RWPE2 (cell line): ENCODE data around the gene CUL5.
A peak's percentile ranks its signal among the peaks of the same experiment; 100 is the strongest.

Experiments used
- ATAC-seq: fragments of 200-7000 bp; cut with Tn5 transposase; 3 replicates; pipeline ENCODE4 v1.9.1; 2021; ENCODE audit warnings: low read depth
- DNase-seq: peaks from one replicate; pipeline ENCODE4 v3.0.0-alpha.2; 2020; ENCODE audit warnings: low spot score
- H3K27ac ChIP-seq: fragments of 450-650 bp; 2 replicates; pipeline ENCODE4 v1.5.1; 2017; ENCODE audit warnings: mild to moderate bottlenecking; ENCODE audit not compliant: poor library complexity, severe bottlenecking
- H3K27me3 ChIP-seq: fragments of 250-450 bp; sonication (Bioruptor Pico); 2 replicates; pipeline ENCODE4 v1.5.1; 2021; ENCODE audit warnings: mild to moderate bottlenecking, moderate library complexity; ENCODE audit not compliant: insufficient read depth, poor library complexity, severe bottlenecking
- H3K36me3 ChIP-seq: fragments of 250-450 bp; sonication (Bioruptor Pico); 2 replicates; pipeline ENCODE4 v1.5.1; 2020; ENCODE audit warnings: low read depth, mild to moderate bottlenecking, moderate library complexity
- H3K4me1 ChIP-seq: fragments of 250-450 bp; sonication (Bioruptor Pico); 2 replicates; pipeline ENCODE4 v1.5.1; 2021; ENCODE audit warnings: mild to moderate bottlenecking, moderate library complexity; ENCODE audit not compliant: insufficient read depth, poor library complexity, severe bottlenecking
- H3K4me3 ChIP-seq: fragments of 250-450 bp; sonication (Bioruptor Pico); 2 replicates; pipeline ENCODE4 v1.5.1; 2021; ENCODE audit warnings: mild to moderate bottlenecking, moderate library complexity; ENCODE audit not compliant: severe bottlenecking
- H3K9me3 ChIP-seq: fragments of 250-450 bp; sonication (Bioruptor Pico); 2 replicates; pipeline ENCODE4 v1.5.1; 2021; ENCODE audit warnings: mild to moderate bottlenecking, moderate library complexity; ENCODE audit not compliant: severe bottlenecking
- CTCF ChIP-seq: fragments of 450-650 bp; IDR thresholded peaks from one replicate; pipeline ENCODE4 v1.5.1; 2017; ENCODE audit warnings: mild to moderate bottlenecking, moderate library complexity; ENCODE audit not compliant: poor library complexity, severe bottlenecking

The CUL5 gene

GRCh38 chr11:108101090-108101775 is 92.5 kb downstream of the CUL5 start:
- Histone ChIP-seq H3K4me3 (no peak overlapping the region), H3K9me3 (no peaks in the 10 kb centered on the region), H3K27me3 (no peaks in the 10 kb centered on the region), H3K27ac (no peak overlapping the region), H3K4me1 (no peaks in the 10 kb centered on the region), H3K36me3 (peaks cover 67% of the 10 kb centered on the region)
- ATAC-seq (no peak), DNase-seq (no peak)
- TF ChIP-seq CTCF = no peak

DNA sequence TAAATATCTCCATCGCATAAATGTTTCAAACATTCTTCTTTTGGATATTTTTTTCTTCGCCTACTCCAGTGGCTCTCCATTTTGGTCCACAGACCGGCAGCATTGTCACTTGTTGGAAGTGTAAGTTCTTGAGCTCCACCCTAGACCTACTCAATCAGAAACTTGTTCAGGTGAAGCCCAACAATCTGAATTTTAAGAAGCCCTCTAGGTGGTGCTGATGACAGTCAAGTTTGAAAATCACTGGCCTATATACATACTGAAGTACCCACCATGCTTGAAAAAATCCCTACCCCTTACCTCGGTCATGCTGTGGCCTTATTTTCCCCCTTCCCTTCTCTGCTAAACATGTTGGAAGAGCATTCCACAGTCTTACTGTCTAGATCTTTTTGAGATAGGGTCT is 102.4 kb downstream of the CUL5 start:
- no peaks in the 10 kb centered on the region for H3K9me3 ChIP-seq
- H3K4me1 ChIP-seq = no peaks in the 10 kb centered on the region
- TF ChIP-seq CTCF = no peak
- H3K36me3 ChIP-seq = peaks cover 3% of the 10 kb centered on the region; the same call in 1 of the 2 replicates
- H3K27ac ChIP-seq = no peak overlapping the region
- no peak overlapping the region for H3K4me3 ChIP-seq
- H3K27me3 ChIP-seq = no peaks in the 10 kb centered on the region
- no peak for DNase-seq
- ATAC-seq = no peak

- Histone ChIP-seq H3K4me1 (no peaks in the 10 kb centered on the region), H3K36me3 (0 out of 2 replicates have a peak, but pooled peaks cover 1% of the 10 kb centered on the region), H3K9me3 (no peaks in the 10 kb centered on the region), H3K27me3 (no peaks in the 10 kb centered on the region), H3K27ac (no peak overlapping the region), H3K4me3 (no peak overlapping the region)
- no peak for TF ChIP-seq CTCF
- DNase-seq (no peak), ATAC-seq (no peak)
Measured at GRCh38 chr11:108112057-108112456, 103.4 kb downstream of the CUL5 start.

DNA sequence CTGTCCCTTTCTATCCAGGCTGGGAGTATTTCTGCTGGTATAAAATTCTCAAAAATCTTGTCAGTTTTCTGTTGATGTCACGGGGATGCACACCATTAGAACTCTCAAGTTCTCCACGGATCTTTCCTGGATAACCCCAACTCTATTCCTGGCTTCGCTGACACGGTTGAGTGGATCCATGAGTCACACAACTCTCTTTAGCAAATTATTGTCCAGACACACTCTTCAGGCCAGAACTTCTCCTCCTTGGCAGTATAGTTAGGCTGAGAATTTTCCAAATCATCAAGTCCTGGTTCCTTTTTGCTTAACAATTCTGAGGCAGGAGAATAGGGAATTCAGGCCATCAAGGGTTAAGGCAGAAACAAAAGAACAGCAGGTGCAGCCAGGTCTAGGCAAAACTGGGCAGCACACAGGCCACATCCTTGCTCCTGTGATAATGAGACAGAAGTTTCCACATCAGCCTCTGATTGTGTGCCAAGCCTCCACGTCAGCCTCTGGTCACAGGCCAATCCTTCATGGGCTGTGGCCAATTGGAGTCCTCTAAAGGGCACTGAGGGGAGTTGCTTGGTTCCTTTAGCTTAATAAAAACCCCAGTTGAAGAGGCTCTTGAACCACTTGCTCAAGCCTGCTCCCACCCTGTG is 106.9 kb downstream of the CUL5 start:
- DNase-seq (no peak), ATAC-seq (peak; percentile 76)
- H3K4me1 ChIP-seq = no peaks in the 10 kb centered on the region
- H3K27ac ChIP-seq = no peak overlapping the region
- H3K36me3 ChIP-seq = no peaks in the 10 kb centered on the region
- TF ChIP-seq CTCF = no peak
- H3K27me3 ChIP-seq = no peaks in the 10 kb centered on the region
- H3K4me3 ChIP-seq = no peak overlapping the region
- H3K9me3 ChIP-seq = no peaks in the 10 kb centered on the region
